Activated effector memory CD4-positive, alpha-beta T cell treated with Interleukin-2 at 50 U/mL for 16 hours (primary cell): ENCODE results near the gene UBXN2A.
"Not testable (repeated sequence)": the region's sequence is repeated elsewhere in the genome, so short reads cannot be mapped to it uniquely, and the experiment has no call there.

Experiments used
- DNase-seq: peaks from one replicate; pipeline ENCODE4 v3.0.0-alpha.2; 2020

Gene UBXN2A

DNA sequence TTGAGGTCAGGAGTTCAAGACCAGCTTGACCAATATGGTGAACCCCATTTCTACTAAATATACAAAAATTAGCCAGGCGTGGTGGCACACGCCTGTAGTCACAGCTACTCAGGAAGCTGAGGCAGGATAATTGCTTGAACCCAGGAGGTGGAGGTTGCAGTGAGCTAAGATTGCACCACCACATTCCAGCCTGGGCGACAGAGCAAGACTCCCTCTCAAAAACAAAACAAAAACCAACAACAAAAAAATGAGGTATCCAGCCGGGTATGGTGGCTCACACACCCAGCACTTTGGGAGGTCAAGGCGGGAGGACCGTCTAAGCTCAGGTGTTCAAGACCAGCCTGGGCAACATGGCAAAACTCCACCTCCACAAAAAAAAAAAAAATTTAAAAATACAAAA lies 74.6 kb downstream of the UBXN2A start:
- DNase-seq = not testable (repeated sequence)

GRCh38 chr2:24015562-24016375 lies 75.5 kb downstream of the UBXN2A start:
- DNase-seq = no peak

- no peak for DNase-seq
These were observed 76.1 kb downstream of the UBXN2A start for GRCh38 chr2:24016376-24016761.

- DNase-seq = no peak
These were observed 76.8 kb downstream of the UBXN2A start for GRCh38 chr2:24016853-24017703.

DNA sequence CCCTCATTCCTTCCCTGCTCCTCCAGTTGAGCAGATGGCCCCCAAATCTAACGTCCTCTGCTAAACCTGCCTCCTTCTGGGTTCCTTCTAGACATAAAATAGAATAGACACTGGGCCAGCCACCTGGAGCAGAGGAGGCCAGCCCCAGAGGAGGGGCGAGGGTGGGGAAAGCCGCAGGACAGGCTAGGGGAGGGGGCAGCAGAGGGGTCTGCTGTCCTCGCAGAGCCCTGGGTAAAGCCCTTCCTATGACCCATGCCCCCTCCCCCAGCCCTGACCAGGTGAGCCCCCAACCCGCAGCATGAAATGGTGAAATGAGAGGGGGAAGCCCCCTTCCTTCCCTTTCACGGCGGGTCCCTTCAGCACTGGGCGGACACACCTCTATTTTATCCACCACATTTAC lies 77.4 kb downstream of the UBXN2A start:
- DNase-seq = no peak

DNA sequence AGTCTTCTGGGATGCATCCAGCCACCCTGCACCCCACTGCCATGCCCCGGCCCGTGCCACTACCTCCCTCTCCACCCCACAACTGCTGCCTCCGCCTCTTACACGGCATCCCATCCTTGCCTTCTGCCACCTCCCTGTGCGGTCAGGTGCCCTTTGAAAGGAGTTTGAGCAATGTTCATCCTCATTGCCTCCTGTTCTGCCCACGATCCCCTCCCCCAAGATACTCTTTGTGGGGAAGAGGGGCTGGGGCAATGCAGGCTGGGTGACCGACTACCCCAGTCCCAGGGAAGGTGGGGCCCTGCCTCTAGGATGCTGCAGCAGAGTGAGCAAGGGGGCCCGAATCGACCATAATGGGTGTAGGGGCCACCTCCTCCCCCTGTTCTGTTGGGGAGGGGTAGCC lies 78.0 kb downstream of the UBXN2A start:
- DNase-seq = no peak

- DNase-seq = no peak
These were observed 79.5 kb downstream of the UBXN2A start for GRCh38 chr2:24019729-24020128.

- no peak for DNase-seq
These were observed 80.0 kb downstream of the UBXN2A start for GRCh38 chr2:24020244-24020643.

- no peak for DNase-seq
These were observed 81.1 kb downstream of the UBXN2A start for GRCh38 chr2:24021122-24021998.

DNA sequence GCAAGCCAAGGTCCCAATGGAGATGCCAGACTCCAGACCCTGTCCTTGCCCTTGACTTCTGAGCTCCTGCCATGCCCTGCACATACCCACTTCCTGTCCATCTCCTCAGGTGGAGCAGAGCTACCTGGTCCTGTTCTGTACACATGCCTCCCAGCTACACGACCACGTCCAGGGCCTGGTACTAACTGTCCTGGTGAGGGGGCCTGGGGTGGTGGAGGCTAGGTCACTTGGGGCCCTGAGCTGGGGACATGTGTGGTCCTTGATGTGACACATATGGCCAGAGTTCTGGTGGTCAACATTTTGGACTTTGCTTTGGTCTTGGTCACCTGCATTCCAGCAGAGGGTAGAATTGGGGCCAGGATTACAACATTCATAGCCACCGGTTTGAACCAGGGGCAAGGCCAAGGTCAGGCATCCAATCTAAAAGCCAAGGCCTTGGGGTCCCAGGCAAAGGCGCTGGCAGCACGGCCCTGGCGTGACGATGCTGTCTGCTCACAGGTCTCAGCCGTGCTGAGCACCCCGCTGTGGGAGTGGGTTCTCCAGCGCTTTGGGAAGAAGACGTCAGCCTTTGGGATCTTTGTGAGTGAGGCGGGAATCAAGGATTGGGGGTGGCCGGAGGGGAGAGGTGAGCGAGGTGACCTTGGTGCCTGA lies 82.2 kb downstream of the UBXN2A start:
- DNase-seq = no peak

GRCh38 chr2:24022975-24023575 lies 82.8 kb downstream of the UBXN2A start:
- DNase-seq = no peak

DNA sequence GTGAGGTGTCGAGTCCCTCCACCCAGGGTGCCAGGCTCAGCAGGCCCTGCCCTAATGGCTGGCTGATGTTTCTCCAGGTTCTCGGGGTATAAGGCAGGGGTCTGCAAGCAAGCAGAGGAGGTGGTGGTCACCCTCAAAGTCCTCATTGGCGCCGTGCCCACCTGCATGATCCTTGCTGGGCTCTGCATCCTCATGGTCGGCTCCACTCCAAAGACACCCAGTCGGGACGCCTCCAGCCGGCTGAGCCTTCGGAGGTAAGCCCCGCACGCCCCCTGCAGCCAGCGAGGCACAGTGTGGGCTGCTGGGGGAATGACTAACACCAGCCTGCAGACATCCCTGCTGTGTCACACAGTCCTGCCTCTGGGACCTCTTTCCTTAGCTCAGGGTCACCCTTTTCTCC lies 83.8 kb downstream of the UBXN2A start:
- DNase-seq = no peak

DNA sequence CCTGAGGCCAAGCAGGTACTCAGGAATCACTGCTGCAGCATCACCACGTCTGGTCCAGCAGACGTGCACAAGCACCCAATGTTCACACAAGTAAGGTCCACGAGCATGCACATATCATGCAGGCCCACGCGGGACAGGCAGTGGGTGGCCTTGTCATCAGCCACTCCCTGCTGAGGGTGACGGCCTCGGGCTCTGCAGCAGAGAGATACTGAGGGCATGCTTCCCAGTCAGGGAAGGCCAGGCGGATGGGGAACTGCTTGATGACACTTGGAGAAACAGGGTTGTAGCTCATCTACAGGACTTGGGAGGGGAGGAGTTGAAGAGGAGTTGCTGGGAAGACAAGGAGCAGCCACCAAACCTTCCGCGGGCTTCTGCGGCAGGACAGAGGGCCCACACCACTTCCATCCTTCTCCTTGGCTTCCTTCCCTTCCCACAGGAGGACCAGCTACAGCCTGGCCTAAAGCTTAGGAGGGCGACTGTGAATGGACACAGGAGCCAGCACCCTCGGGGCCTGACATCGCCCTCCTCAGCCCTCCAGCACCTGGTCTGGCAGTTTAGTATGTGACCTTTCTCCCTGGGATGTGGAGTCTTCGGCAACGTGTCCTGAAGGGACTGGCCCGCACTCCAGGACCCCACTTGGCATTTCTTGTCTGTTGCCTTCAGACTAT lies 84.9 kb downstream of the UBXN2A start:
- DNase-seq = no peak

GRCh38 chr2:24026233-24026632 lies 86.0 kb downstream of the UBXN2A start:
- DNase-seq = no peak

- no peak for DNase-seq
These were observed 98.7 kb downstream of the UBXN2A start for GRCh38 chr2:24038786-24039499.

DNA sequence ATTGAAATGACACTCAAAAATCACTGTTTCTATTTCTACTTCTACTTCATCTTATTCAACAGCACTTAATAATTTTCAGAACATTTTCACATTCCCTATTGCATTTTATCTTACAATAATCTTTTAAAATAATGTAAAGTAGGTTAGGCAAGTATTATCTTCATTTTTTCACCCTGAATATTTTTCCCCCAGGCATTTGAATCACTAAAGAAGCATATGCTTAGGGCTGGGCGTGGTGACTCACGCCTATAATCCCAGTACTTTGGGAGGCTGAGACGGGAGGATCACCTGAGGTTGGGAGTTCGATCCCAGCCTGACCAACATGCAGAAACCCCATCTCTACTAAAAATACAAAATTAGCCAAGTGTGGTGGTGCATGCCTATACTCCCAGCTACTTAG lies 100.2 kb downstream of the UBXN2A start:
- DNase-seq = no peak

DNA sequence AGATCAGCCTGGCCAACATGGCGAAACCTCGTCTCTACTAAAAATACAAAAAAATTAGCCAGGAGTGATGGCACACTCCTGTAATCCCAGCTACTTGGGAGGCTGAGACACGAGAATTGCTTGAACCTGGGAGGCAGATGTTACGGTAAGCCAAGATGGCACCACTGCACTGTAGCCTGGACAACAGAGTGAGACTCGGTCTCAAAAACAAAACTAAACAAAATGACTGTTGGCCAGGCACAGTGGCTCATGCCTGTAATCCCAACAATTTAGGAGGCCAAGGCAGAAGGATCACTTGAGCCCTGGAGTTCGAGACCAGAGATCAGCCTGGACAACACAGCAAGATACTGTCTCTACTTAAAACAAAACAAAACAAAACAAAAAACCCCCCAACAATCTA lies 102.9 kb downstream of the UBXN2A start:
- not testable (repeated sequence) for DNase-seq

GRCh38 chr2:24045511-24046508 lies 105.5 kb downstream of the UBXN2A start:
- DNase-seq = no peak

GRCh38 chr2:24046599-24046929 lies 106.3 kb downstream of the UBXN2A start:
- DNase-seq = no peak
